Bronchial epithelial cell (primary cell): ENCODE results near the gene ZPR1. TPM values are rescaled to one million over a fixed set of nuclear protein-coding genes. Genes with fewer than 3 reads are reported as not detected.
A peak's percentile ranks its signal among the peaks of the same experiment; 100 is the strongest.
"Not testable (repeated sequence)": the region's sequence is repeated elsewhere in the genome, so short reads cannot be mapped to it uniquely, and the experiment has no call there.

Experiments
- DNase-seq: peaks from one replicate; pipeline ENCODE4 v3.0.0-alpha.2; 2010; ENCODE audit warnings: low read depth
- FAIRE-seq: peaks from 2 replicates; lab custom pipeline; 2011; peaks lifted over from hg19 to GRCh38; lab: Jason Lieb, UNC
- H3K27me3 ChIP-seq: 2 replicates; pipeline ENCODE4 v1.5.1; 2011; ENCODE audit warnings: low read length; ENCODE audit not compliant: control insufficient read depth, insufficient read depth
- H3K36me3 ChIP-seq: 2 replicates; pipeline ENCODE4 v1.5.1; 2011; ENCODE audit warnings: low read length; ENCODE audit not compliant: control insufficient read depth, insufficient read depth
- H3K4me3 ChIP-seq: 2 replicates; pipeline ENCODE4 v1.5.1; 2011; ENCODE audit warnings: mild to moderate bottlenecking, low read depth, low read length, control low read depth
- CTCF ChIP-seq: IDR thresholded peaks from 2 replicates; pipeline ENCODE4 v1.5.1; 2011; ENCODE audit warnings: mild to moderate bottlenecking, moderate library complexity, low read length, control low read depth, inconsistent platforms; ENCODE audit not compliant: insufficient read depth, severe bottlenecking
- total RNA-seq: library from RNA; depleted of rRNA; stranded (reverse); fragments of >200 nt; gene quantifications from 2 replicates; pipeline ENCODE4 v1.2.1, GENCODE V29; 2014

Gene ZPR1
- total RNA-seq, 1 donor from 2014 or later, result 74.2 TPM

GRCh38 chr11:116808262-116809175 lies 20.7 kb upstream of the ZPR1 start:
- FAIRE-seq (no peak), DNase-seq (peak; percentile 88)
- no peaks in the 10 kb centered on the region for H3K36me3 ChIP-seq
- no peak overlapping the region for H3K4me3 ChIP-seq
- TF ChIP-seq CTCF, result no peak
- H3K27me3 ChIP-seq, result no peaks in the 10 kb centered on the region

- no peak for FAIRE-seq
- no peak overlapping the region for H3K4me3 ChIP-seq
- H3K36me3 ChIP-seq, result no peaks in the 10 kb centered on the region
- no peak for TF ChIP-seq CTCF
- no peaks in the 10 kb centered on the region for H3K27me3 ChIP-seq
- no peak for DNase-seq
Observed at GRCh38 chr11:116807601-116808261, 19.9 kb upstream of the ZPR1 start.

- no peak overlapping the region for H3K4me3 ChIP-seq
- no peak for TF ChIP-seq CTCF
- no peaks in the 10 kb centered on the region for H3K36me3 ChIP-seq
- FAIRE-seq (no peak), DNase-seq (no peak)
- no peaks in the 10 kb centered on the region for H3K27me3 ChIP-seq
Observed at GRCh38 chr11:116804001-116804400, 16.2 kb upstream of the ZPR1 start.

GRCh38 chr11:116801662-116802061 lies 13.8 kb upstream of the ZPR1 start:
- DNase-seq, H3K36me3 ChIP-seq, H3K4me3 ChIP-seq, H3K27me3 ChIP-seq, FAIRE-seq: not testable (repeated sequence)

GRCh38 chr11:116800610-116801009 lies 12.8 kb upstream of the ZPR1 start:
- Histone ChIP-seq H3K36me3 (no peaks in the 10 kb centered on the region), H3K27me3 (no peaks in the 10 kb centered on the region), H3K4me3 (no peak overlapping the region)
- TF ChIP-seq CTCF, result no peak
- FAIRE-seq, result no peak
- DNase-seq, result no peak

GRCh38 chr11:116798368-116798767 lies 10.5 kb upstream of the ZPR1 start:
- no peaks in the 10 kb centered on the region for H3K36me3 ChIP-seq
- TF ChIP-seq CTCF, result no peak
- FAIRE-seq (no peak), DNase-seq (no peak)
- H3K27me3 ChIP-seq, result no peaks in the 10 kb centered on the region
- no peak overlapping the region for H3K4me3 ChIP-seq
